ENCODE data around the gene CCDC38.
"Not testable (repeated sequence)": the region's sequence is repeated elsewhere in the genome, so short reads cannot be mapped to it uniquely, and the experiment has no call there.

CCDC38 gene

DNA sequence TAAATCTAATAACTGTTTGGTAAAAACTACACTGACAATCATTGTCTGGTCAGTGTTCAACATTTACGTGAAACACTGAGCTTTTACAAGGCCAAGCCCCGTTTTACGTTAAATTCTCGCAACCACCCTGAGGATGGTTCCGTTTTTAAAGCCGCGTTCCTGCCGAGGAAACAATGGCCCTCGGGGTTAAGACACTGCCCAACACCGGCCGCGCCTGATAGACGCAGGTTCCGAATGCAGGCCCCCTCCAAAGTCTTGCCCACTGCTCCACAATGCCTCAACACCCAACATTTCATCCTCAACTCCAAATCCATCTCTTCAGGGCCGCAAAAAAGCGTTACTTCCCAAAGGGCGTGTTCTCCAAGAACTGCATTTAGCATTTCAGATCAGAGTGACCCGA, 84.6 kb downstream of the CCDC38 start:
- no peak for DNase-seq (ENCODE audit: low read depth)
- H3K4me3 ChIP-seq (ENCODE audit: low read length) = no peak overlapping the region
- TF ChIP-seq, protein P1, sequence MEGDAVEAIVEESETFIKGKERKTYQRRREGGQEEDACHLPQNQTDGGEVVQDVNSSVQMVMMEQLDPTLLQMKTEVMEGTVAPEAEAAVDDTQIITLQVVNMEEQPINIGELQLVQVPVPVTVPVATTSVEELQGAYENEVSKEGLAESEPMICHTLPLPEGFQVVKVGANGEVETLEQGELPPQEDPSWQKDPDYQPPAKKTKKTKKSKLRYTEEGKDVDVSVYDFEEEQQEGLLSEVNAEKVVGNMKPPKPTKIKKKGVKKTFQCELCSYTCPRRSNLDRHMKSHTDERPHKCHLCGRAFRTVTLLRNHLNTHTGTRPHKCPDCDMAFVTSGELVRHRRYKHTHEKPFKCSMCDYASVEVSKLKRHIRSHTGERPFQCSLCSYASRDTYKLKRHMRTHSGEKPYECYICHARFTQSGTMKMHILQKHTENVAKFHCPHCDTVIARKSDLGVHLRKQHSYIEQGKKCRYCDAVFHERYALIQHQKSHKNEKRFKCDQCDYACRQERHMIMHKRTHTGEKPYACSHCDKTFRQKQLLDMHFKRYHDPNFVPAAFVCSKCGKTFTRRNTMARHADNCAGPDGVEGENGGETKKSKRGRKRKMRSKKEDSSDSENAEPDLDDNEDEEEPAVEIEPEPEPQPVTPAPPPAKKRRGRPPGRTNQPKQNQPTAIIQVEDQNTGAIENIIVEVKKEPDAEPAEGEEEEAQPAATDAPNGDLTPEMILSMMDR (conservative IDR thresholded peaks at IDR 0.05; ENCODE audit: low read length) = no peak

DNA sequence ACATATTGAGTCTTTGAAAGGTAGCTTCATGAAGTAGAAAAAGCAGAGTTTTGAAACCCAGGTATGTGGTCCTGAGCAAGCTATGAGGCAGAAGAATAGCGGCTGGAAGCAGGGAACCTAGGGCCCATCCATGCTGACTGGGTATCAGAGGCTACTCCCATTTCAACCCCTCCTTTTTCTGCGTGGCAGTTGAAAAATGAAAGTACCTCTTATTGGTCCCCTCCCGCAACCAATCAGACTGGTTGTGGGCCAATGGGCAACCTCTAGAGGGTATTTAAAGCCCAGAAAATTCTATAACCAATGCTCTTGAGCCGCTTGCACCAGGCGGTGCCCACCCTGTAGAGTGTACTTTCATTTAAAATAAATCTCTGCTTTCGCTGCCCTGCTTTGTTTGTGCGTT, 85.3 kb downstream of the CCDC38 start:
- TF ChIP-seq, protein P1 (conservative IDR thresholded peaks at IDR 0.05; ENCODE audit: low read length) = no peak
- DNase-seq (ENCODE audit: low read depth) = no peak
- no peak overlapping the region for H3K4me3 ChIP-seq (ENCODE audit: low read length)

DNA sequence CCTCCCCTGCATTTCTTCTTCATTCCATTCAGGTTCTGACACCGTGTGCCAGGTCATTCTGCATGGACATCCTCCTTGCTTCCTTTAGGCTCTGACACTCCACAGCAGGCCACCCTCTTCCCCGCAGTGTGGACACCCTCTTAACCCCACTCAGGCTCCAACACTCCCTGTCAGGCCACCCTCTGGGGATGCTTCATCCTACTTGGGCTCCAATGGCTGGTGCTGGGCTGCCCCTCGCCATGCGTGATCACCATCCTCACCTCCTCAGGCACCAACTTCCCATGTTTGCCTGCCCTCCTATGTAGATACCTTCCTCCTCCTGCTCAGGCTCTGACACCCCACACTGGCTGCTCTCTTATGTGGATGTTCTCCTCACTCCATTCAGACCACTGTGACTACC, 90.3 kb downstream of the CCDC38 start:
- DNase-seq (ENCODE audit: low read depth) = no peak
- no peak overlapping the region for H3K4me3 ChIP-seq (ENCODE audit: low read length)

DNA sequence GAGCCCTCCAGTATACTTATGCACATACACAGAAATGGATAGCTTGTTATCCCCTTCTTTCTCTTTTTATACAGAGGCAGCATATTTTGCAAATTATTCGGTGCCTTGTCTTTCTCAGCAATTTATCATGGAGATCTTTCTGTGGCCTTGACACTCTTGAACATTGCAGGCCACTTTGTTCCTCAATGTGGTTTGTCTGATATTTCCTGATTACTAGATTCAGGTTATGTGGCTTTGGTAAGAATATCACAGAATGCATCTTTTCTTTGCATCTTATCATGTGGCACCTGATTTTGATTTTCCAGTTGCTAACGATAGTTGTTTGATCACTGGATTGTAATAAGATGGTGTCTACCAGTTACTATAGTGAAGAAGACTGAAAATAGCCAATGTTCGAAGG, 90.8 kb downstream of the CCDC38 start:
- no peak overlapping the region for H3K4me3 ChIP-seq (ENCODE audit: low read length)
- DNase-seq (ENCODE audit: low read depth) = no peak
- TF ChIP-seq, protein P1 (conservative IDR thresholded peaks at IDR 0.05; ENCODE audit: low read length) = no peak

More for the DNA sequence above, 90.3 kb downstream of the CCDC38 start:
- TF ChIP-seq, protein P1 (conservative IDR thresholded peaks at IDR 0.05; ENCODE audit: low read length) = no peak

DNA sequence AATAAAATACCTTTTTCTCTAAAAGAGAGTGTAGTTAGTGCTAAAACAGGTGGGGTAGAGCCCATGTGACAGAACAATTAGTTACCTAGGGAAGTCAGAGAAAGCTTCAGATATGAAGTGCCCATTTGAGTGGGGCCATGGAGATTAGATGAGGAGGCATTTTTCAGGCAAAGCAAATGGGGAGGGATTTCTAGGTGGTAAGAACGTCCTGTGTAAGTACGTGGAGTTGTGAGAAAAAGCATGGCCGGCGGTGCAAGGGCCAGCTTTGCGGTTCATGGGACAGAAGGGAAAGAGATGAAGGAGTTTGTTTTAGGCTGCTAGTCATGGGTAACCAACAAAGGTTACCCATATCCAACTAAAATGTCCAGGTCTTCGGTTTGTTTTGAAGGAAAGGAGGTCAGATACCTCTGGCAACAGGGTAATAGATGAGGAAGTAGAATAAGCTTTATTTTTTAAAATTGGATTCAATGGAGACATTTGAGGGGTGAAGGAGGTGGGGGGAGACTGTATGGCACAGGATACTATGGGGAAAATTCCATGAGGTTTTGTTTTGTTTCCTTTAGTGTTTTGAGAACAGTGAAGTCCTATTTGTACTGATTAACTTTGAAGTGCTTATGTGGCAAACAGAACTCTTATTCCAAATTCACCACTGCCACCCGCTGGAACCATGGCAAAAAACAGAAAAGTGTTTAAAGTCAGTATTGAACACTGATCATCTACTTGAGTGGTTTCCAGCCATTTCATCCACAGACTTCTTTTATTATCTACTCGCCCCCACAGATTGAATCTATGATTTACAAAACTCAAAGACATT, 93.6 kb downstream of the CCDC38 start:
- TF ChIP-seq, protein P1 (conservative IDR thresholded peaks at IDR 0.05; ENCODE audit: low read length) = peak; percentile 34
- peak; percentile 24 for DNase-seq (ENCODE audit: low read depth)
- H3K4me3 ChIP-seq (ENCODE audit: low read length) = no peak overlapping the region

DNA sequence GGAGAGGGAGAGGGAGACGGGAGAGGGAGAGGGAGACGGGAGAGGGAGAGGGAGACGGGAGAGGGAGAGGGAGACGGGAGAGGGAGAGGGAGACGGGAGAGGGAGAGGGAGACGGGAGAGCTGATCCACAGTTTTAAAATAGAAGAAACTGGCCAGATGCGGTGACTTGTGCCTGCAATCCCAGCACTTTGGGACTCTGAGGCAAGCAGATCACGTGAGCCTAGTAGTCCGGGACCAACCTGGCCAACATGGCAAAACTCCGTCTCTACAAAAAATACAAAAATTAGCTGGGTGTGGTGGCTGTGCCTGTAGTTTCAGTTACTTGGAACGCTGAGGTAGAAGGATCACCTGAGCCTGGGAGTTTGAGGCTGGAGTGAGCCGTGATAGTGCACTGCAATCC, 100.0 kb downstream of the CCDC38 start:
- H3K4me3 ChIP-seq (ENCODE audit: low read length) = peak overlapping the region; percentile 17; the same call in 1 of the 2 replicates
- not testable (repeated sequence) for DNase-seq (ENCODE audit: low read depth)

DNA sequence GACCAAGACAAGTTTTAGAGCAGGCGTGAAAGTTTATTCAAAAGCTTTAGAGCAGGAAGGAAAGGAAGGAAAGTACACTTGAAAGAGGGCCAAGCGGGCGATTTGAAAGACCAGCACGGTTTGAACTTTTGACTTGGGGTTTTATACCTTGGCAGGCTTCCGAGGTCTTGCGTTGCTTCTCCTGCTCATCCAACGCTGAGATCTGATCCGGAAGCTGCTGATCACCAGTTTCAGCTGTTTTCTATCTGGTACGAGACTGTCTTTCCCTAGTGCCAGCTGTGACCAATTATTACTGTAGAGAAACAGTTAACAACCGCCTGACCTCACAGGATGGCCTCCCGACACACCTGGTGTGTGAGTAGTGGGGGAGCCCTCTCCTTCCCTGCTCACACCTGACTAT, 104.3 kb downstream of the CCDC38 start:
- TF ChIP-seq, protein P1 (conservative IDR thresholded peaks at IDR 0.05; ENCODE audit: low read length) = no peak
- H3K4me3 ChIP-seq (ENCODE audit: low read length) = peak overlapping the region; percentile 2; the same call in 1 of the 2 replicates
- peak; percentile 83 for DNase-seq (ENCODE audit: low read depth)

All from AG10803 (cell line).